ENCODE data around the gene BRD3OS. TPM values are rescaled to one million over a fixed set of nuclear protein-coding genes. Genes with fewer than 3 reads are reported as not detected.
"Not testable (repeated sequence)": the region's sequence is repeated elsewhere in the genome, so short reads cannot be mapped to it uniquely, and the experiment has no call there.

Gene BRD3OS
- polyA plus RNA-seq, 1 of the 3 experiments (the other 2 are of a cell fraction), result 23.1 TPM

- H3K9me2 ChIP-seq, result no peaks in the 10 kb centered on the region
- no peaks in the 10 kb centered on the region for H3K9me3 ChIP-seq
- no peak overlapping the region for H3K4me2 ChIP-seq
- no peaks in the 10 kb centered on the region for H3K79me2 ChIP-seq (ENCODE audit: insufficient read depth)
- ChIA-PET POLR2A (no interaction called here), CTCF (interaction anchor here (1.2 kb wide), 1 partner anchor 14 kb away, joined by 3 read pairs; no protein-coding TSS in a partner anchor)
- no peak overlapping the region for H3K4me3 ChIP-seq (ENCODE audit: low read depth in 2 of 2, low read length in 1 of 2)
- H3K9ac ChIP-seq, result no peak overlapping the region
- H3K27me3 ChIP-seq (ENCODE audit: insufficient read depth), result peaks cover 32% of the 10 kb centered on the region; the same call in 1 of the 2 replicates
- no peak overlapping the region for H2AFZ ChIP-seq (ENCODE audit: low read depth)
- H3K4me1 ChIP-seq (ENCODE audit: control insufficient read depth in 1 of 2, insufficient read depth in 2 of 2, low read depth in 1 of 2, low read length in 1 of 2), result no peaks in the 10 kb centered on the region; a peak in 1 of 4 replicates
- 50% methylated on average over 6 of the region's 6 CpGs for WGBS (ENCODE audit: low lambda C conversion rate)
- no peak for DNase-seq
- no peaks in the 10 kb centered on the region for H3K36me3 ChIP-seq (replicated peaks in 1 of 2; ENCODE audit: control insufficient read depth in 1 of 2, insufficient read depth in 2 of 2, low read length in 1 of 2)
- no peaks in the 10 kb centered on the region for H3F3A ChIP-seq (replicated peaks; ENCODE audit: insufficient read depth)
- TF ChIP-seq RXRA (IDR thresholded peaks at IDR 0.05; ENCODE audit: borderline replicate concordance, low read depth), result no peak
- no peak overlapping the region for H3K27ac ChIP-seq (ENCODE audit: low read depth in 2 of 2, low read length in 1 of 2)
- no peaks in the 10 kb centered on the region for H4K20me1 ChIP-seq (ENCODE audit: insufficient read depth)
Measured at GRCh38 chr9:134073500-134073899, 48.2 kb downstream of the BRD3OS start.

- H3K27ac ChIP-seq (ENCODE audit: low read depth in 2 of 2, low read length in 1 of 2); POLR2A ChIA-PET; H3K36me3 ChIP-seq (replicated peaks in 1 of 2; ENCODE audit: control insufficient read depth in 1 of 2, insufficient read depth in 2 of 2, low read length in 1 of 2); H3K9me3 ChIP-seq; H2AFZ ChIP-seq (ENCODE audit: low read depth); DNase-seq; H3F3A ChIP-seq (replicated peaks; ENCODE audit: insufficient read depth); H3K9me2 ChIP-seq; CTCF ChIA-PET; H4K20me1 ChIP-seq (ENCODE audit: insufficient read depth); H3K4me1 ChIP-seq (ENCODE audit: control insufficient read depth in 1 of 2, insufficient read depth in 2 of 2, low read depth in 1 of 2, low read length in 1 of 2); H3K4me3 ChIP-seq (ENCODE audit: low read depth in 2 of 2, low read length in 1 of 2); H3K9ac ChIP-seq; H3K79me2 ChIP-seq (ENCODE audit: insufficient read depth); H3K4me2 ChIP-seq: not testable (repeated sequence)
- 58% methylated on average over 16 of the region's 31 CpGs for WGBS (ENCODE audit: low lambda C conversion rate)
- peaks cover 16% of the 10 kb centered on the region; the same call in 1 of the 2 replicates for H3K27me3 ChIP-seq (ENCODE audit: insufficient read depth)
Measured at GRCh38 chr9:134075689-134076088, 50.4 kb downstream of the BRD3OS start.

GRCh38 chr9:134076644-134077043 lies 51.4 kb downstream of the BRD3OS start:
- Histone ChIP-seq H3K9me2 (no peaks in the 10 kb centered on the region), H3K36me3 (replicated peaks in 1 of 2; ENCODE audit: control insufficient read depth in 1 of 2, insufficient read depth in 2 of 2, low read length in 1 of 2) (no peaks in the 10 kb centered on the region), H3K4me1 (ENCODE audit: control insufficient read depth in 1 of 2, insufficient read depth in 2 of 2, low read depth in 1 of 2, low read length in 1 of 2) (no peaks in the 10 kb centered on the region), H3K27me3 (ENCODE audit: insufficient read depth) (peaks cover 10% of the 10 kb centered on the region; the same call in 1 of the 2 replicates), H3K27ac (ENCODE audit: low read depth in 2 of 2, low read length in 1 of 2) (no peak overlapping the region), H4K20me1 (ENCODE audit: insufficient read depth) (no peaks in the 10 kb centered on the region), H3K9ac (no peak overlapping the region), H3K9me3 (no peaks in the 10 kb centered on the region), H3F3A (replicated peaks; ENCODE audit: insufficient read depth) (no peaks in the 10 kb centered on the region), H3K4me2 (no peak overlapping the region), H3K79me2 (ENCODE audit: insufficient read depth) (no peaks in the 10 kb centered on the region), H2AFZ (ENCODE audit: low read depth) (no peak overlapping the region), H3K4me3 (ENCODE audit: low read depth in 2 of 2, low read length in 1 of 2) (no peak overlapping the region)
- no peak for TF ChIP-seq REST (IDR thresholded peaks at IDR 0.05; ENCODE audit: low read depth, low read length)
- no peak for TF ChIP-seq PBX3 (IDR thresholded peaks at IDR 0.05)
- no peak for TF ChIP-seq YY1 (IDR thresholded peaks at IDR 0.05; ENCODE audit: low read depth)
- TF ChIP-seq POLR2AphosphoS5 (IDR thresholded peaks at IDR 0.05; ENCODE audit: low read depth, low read length), result no peak
- no peak for TF ChIP-seq TAF1 (IDR thresholded peaks at IDR 0.05; ENCODE audit: borderline replicate concordance, low read depth, low read length)
- ChIA-PET CTCF (no interaction called here), POLR2A (no interaction called here)
- 0% methylated on average over 1 of the region's 1 CpG for WGBS (ENCODE audit: low lambda C conversion rate)
- no peak for DNase-seq

Other genes with a start within 250 kb of the BRD3OS start
- gene VAV2, start 33.2 kb upstream of the BRD3OS start, polyA plus RNA-seq (2012; rRNA removed), result 12.9 and 14.9 TPM in 2 replicates
- 7.2 and 11.4 TPM in 2 replicates for gene BRD3, start 42.5 kb downstream of the BRD3OS start, polyA plus RNA-seq (2012; rRNA removed)
- 35.1 and 36.6 TPM in 2 replicates for gene WDR5, start 110.6 kb downstream of the BRD3OS start, polyA plus RNA-seq (2012; rRNA removed)
- not detected in 2 replicates for gene RNU6ATAC, start 139.1 kb downstream of the BRD3OS start, polyA plus RNA-seq (2012; rRNA removed)